Keratinocyte (primary cell): ENCODE measurements around the gene ANKRD34A.

ENCODE experiments used
- CTCF ChIP-seq, 3 experiments: IDR thresholded peaks in 1 of 3; conservative IDR thresholded peaks in 1 of 3; optimal IDR thresholded peaks in 1 of 3; 2 replicates in 2 of 3; 3 replicates in 1 of 3; pipeline versions ENCODE3 to v1.5.1; 2011; ENCODE audit warnings: low read length in 3 of 3, mild to moderate bottlenecking in 3 of 3, moderate library complexity in 2 of 3, control low read depth in 1 of 3, inconsistent platforms in 1 of 3; ENCODE audit not compliant: insufficient read depth in 2 of 3; ENCODE audit errors: extremely low read depth in 1 of 3
- EZH2 ChIP-seq: IDR thresholded peaks from one replicate; pipeline ENCODE4 v1.6.1; 2012; ENCODE audit warnings: inconsistent platforms, mild to moderate bottlenecking, low read length, moderate library complexity

- TF ChIP-seq CTCF (optimal IDR thresholded peaks at IDR 0.05 in 1 of 3, IDR thresholded peaks at IDR 0.05 in 1 of 3, conservative IDR thresholded peaks at IDR 0.05 in 1 of 3; ENCODE audit: extremely low read depth in 1 of 3, insufficient read depth in 2 of 3, low read length in 3 of 3) (no peak), EZH2 (no peak)
Measured at GRCh38 chr1:145956361-145956760, 8.0 kb downstream of the ANKRD34A start.
